ENCODE data around the gene SAMD11.

The SAMD11 gene

DNA sequence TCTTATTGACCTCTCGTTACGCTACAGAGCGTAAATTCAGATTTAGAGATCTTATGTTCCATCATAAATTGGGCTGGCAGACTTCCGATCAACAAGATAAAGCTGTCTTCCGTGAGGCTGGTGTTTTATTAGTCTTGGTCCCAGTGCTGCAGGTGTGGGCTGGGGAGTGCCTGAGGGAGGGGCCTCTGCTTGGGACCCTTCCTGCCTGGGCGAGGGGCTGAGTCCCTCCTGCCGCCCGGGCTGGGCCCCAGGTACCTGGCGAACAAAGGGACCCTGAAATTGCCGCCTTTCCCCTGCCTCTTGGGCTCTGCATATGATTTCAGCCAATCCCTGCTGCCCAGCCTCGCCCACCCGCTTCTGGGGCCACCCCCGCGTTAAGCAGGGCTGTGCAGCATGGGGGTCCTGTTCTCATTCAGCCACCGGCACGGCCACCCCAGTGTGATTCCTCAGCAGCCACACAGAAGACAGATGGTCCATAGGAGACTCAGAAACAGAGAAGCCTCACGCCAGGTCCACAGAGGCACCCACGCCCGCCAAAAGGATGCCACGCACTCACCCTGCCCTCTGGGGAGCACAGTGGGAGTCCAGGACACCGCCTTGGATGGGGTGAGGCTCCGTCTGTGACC lies 6.1 kb upstream of the SAMD11 start:
- DNase-seq, result no peak

DNA sequence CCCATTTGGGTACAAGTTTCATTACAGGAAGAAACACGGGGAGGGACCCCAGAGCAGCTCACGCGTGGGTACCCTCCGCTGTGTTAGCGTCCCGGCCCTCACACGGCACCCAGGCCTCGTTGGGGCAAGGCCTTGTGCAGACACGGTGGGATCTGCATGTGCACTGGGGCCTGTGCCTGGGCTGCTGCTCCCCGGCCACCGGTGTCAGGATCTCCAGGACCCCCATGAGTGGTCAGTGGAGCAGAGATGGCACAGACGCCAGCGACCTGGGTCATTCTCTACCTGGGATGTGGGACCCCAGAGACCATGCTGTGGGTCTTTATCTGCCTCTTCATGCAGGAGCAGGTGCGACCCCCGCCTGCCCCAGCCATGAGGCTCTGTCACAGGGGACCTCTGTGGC lies 5.4 kb upstream of the SAMD11 start:
- no peak for DNase-seq

DNA sequence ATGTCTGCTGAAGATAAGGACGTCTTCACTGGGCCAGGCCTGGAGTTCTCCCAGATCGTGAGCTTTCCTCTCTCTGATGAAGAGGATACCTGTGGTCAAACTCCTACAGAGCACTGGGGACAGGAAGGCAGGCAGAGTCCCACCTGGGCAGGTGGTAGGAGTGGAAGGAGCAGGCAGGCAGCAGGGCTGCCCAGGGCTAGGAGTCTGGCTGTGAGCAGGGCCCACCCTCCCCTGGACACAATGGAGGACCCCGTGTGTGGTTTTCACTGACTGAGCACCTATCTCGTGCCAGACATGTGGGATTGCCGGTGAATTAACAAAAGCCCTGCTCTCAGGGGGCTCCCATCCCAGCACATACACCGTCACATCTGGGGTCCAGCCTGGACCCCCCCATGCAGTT lies 4.9 kb upstream of the SAMD11 start:
- DNase-seq, result no peak

DNA sequence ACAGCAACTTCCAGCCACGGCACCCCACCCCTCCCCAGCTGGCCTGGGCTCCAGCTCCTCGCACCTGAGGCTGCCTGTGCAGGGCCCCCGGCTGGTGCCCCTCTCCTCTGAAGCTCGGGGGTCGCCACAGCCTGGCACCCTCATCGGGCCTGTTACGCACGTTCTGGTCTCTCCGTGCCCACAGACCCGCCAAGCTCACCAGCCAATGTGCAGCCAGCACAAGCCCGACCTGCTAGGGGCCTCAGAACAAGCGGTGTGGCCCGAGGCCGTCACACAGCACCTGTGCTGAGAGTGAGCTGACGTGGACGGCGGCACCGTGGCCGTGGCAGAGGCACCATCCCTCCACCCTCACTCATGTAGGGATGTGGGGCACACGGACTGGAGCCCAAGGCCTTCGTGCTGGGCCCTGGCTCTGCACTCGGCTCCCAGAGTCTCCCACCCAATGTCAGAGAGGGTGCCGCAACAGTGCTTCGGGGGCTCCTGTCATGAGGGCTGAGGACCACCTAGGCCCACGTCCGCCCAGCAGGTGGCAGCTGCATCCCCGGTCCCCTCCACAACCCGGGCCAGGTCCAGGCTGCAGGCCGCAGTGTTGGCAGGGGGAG lies 4.4 kb upstream of the SAMD11 start:
- no peak for DNase-seq

DNA sequence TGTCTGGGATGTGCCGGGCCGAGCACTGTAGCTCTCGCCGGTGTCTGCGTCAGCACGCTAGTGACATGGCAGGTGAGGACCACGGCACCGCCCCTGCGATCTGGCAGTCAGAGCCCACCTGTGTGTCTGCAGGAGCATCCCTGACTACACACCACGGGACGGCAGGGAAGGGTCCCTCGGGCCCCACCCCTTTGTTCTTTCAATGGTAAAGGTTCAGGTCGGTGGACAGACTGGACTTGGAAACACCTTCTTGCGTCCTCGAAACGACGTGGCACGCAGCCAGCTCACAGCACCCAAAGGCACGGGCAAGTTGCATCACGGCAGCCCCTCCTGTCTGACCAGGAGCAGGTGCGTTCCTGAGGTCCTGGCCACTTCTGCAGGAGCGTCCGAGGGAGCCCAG lies 3.7 kb upstream of the SAMD11 start:
- no peak for DNase-seq

DNA sequence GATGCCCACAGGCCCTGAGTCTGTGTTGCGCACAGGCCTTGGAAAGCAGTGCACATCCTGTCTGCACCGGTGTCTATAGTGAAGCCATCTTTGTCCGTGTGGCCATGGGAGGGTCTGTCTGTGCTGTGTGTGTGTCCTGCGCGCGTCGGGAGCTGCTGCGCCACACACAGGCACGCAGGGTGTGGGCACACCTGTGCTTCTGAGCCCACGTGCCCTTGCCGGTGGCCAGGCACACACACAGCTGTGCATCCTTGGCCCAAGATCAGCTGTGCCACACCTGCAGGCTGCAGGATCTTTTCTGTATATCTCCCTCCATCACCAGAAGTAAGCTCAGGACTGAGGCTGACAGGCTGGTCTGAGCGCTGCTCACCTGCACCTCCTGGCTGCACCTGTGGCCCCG lies 3.2 kb upstream of the SAMD11 start:
- no peak for DNase-seq

DNA sequence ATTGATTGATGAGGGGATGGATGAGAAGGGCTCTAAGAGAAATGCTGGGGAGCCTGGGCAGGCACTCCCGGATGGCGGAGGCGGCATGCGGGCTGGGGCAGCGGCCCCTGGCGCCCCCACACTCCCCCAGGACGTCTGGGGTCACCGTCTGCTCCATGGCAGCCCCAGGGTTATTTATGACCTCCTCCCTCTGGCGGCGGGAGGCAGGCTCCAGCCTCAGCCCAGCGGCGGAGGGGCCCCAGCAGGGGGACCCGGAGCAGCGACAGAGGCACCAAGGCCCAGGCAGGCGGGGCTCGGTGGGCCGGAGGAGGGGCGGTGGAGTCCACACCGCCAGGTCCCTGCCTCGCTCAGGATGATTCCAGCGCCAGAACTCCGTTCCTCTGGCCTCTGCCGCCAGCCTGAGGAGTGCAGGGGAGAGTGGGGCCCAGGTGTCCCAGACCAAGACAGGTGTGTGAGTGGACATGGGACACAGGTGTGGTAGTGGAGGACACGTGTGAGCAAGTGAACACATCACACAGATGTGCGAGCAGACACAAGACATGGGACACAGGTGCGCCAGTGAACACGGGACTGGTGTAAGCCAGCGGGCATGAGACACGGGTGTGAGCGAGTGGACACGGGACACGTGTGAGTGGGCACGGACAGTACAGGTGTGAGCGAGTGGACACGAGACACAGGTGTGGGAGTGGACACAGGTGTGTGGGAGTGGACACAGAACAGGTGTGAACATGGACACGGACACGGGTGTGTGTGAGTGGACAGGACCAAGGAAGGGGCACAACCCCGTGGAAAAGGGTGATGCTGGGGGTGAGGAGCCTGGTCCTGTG lies 2.5 kb upstream of the SAMD11 start:
- peak; percentile 72 for DNase-seq

DNA sequence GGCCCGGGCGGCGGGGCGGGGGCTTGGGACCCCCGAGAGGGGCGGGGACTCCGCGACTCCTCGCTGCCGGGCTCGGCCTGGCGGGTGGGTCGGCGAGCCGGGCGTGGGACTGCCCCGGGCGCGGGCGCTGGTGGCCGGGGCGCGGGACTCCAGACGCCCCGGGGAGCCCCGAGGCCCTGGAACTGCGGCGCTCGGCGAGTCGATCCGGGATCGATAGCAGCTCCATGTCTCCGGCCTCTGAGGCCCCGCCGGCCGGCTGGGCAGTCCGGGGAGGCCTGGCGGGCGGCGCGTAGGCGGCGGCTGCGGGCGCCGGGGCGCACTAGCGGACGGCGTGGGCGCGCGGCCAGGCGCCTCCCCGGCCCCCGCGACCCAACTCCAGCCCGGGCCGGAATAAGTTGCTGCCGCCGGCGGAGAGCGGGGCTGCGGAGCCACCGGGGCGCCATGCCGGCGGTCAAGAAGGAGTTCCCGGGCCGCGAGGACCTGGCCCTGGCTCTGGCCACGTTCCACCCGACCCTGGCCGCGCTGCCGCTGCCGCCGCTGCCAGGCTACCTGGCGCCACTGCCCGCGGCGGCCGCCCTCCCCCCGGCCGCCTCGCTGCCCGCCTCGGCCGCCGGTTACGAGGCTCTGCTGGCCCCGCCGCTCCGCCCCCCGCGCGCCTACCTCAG lies 400 bp downstream of the SAMD11 start:
- no peak for DNase-seq

DNA sequence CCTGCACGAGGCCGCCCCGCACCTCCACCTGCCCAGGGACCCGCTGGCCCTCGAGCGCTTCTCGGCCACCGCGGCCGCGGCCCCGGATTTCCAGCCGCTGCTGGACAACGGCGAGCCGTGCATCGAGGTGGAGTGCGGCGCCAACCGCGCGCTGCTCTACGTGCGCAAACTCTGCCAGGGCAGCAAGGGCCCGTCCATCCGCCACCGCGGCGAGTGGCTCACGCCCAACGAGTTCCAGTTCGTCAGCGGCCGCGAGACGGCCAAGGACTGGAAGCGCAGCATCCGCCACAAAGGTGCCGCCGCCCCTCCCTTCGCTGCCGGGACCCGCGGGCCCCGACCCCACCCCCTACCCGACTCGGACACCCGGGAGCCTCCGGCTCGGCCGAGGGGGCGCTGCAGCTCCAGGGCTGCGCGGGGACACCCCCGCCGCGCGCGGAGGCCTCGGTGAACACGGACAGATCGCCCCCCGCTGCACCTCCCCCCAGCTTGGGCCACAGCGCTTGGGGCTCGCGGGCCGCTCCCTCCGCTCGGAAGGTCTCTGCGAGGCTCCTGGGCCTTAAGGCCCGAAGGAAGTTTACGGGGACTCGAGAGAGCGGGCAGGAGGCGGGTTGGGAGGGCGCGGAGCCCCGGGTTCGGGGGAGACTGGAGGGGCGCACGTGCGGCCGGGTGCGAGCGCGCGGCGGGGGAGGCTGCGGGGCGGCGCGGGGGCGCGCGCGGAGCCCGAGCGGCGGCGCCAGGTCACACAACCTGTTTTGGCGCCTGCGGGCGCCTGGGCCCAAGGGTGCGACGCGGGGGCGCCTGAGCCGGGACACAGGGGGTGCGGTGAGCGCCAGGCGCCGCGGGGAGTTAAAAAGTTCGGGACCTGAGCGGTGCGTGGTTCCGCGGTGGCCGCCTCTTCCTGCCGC lies 1.2 kb downstream of the SAMD11 start:
- no peak for DNase-seq

DNA sequence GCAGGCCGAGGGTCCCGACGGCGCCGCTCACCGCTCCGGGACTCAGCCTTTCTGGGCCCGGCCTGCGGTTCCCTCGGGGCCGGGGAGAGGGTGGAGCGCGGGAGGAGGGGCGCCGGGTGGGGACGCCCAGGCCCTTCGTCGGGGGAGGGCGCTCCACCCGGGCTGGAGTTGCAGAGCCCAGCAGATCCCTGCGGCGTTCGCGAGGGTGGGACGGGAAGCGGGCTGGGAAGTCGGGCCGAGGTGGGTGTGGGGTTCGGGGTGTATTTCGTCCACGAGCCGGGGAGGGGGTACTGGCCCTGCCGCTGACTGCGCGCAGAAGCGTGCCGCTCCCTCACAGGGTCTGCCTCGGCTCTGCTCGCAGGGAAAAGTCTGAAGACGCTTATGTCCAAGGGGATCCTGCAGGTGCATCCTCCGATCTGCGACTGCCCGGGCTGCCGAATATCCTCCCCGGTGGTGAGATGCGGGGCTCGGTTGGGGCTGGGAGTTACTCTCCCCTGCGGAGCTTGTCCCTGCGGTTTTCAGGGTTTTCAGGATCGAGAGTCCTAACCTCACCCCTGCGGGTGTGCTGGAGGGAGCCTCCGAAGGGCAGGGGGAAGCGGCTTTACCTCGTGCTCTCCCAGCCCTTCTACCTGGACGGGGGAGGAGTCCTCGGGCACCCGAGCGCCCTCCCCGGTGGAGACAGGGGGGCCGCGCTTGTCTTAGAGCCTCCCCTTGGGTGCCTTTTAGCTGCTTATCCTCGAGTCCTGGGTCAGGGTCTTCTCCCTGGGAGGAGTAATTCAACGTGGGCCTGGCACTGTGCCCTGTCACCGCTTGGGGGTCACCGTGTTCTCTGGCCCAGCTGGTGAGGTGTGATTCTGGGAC lies 2.1 kb downstream of the SAMD11 start:
- DNase-seq, result no peak

DNA sequence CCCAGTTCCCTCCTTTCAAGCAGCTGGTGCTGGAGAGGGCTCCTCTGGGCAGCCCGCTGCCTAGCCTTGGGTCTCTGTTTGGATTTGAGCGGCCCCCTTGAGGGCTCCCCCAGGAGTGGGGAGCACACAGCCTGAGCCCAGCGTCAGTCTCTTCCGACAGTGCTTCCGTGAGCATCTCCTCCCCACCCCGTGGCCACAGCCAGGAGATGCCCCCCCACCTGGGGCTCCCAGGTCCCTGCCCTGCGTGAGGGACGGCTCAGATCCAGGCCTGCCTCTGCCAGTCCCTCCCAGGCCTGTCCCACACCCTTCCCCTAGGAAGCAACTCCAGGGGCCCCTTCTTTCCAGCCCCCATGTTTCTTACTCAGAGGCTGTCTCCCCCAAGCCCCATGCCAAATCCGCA lies 3.5 kb downstream of the SAMD11 start:
- no peak for DNase-seq

DNA sequence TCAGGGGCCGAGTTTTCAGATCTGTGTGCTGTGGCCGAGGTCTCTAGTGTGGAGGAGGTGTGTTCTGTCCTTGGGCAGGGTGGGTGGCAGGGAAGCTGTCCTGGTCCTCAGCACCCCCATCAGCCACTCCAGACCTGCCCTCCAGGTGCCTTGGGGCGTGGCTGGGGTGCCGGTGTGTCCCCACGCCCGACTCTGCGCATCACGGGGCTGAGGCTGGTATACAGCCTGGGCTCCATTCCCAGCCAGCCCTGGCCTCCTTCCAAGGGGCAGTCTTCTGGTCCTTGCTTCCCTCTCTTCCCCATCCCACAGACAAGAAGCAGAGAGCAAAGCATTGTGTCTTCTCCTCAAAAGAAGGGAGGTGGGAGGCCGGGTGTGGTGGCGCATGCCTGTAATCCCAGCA lies 4.0 kb downstream of the SAMD11 start:
- DNase-seq, result no peak

DNA sequence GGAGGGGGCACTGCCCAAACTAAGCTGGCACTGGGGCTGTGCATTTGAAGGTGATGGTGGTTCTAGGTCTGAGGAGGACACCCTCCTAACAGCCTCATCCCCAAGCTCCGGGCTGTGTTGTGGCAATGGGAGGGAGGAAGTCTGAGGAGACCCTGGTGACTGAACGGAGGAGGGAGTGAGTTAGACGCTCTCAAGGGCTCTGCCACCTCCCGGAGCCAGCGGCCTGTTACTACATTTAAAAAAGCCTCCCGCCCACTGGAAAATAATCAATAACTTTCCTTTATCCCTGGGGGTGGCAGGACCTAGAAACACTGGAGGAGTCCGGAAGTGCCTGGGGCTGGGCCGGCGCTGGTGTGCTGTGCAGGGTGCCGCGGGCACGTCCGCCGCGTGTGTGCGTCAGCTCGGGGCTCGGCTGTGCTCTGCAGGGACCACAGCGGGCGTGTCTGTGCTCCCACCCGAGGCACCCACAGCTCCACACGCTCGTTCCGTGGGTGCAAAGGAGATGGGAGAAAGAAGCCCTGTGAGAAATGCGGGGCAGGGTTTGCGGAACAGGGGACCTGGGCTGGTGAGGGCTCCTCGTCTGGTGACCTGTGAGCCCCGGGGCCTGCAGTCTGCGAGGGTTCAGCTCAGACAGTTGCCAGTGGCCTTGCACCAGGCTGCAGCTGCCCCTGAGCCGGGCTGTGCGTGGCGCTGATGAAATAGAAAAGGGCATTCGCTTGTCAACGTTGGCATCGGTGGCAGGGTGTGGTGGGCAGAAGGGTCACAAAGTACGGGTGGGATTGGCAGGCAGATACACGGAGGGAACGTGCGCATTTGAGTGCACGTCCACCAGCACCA lies 5.3 kb downstream of the SAMD11 start:
- no peak for DNase-seq

DNA sequence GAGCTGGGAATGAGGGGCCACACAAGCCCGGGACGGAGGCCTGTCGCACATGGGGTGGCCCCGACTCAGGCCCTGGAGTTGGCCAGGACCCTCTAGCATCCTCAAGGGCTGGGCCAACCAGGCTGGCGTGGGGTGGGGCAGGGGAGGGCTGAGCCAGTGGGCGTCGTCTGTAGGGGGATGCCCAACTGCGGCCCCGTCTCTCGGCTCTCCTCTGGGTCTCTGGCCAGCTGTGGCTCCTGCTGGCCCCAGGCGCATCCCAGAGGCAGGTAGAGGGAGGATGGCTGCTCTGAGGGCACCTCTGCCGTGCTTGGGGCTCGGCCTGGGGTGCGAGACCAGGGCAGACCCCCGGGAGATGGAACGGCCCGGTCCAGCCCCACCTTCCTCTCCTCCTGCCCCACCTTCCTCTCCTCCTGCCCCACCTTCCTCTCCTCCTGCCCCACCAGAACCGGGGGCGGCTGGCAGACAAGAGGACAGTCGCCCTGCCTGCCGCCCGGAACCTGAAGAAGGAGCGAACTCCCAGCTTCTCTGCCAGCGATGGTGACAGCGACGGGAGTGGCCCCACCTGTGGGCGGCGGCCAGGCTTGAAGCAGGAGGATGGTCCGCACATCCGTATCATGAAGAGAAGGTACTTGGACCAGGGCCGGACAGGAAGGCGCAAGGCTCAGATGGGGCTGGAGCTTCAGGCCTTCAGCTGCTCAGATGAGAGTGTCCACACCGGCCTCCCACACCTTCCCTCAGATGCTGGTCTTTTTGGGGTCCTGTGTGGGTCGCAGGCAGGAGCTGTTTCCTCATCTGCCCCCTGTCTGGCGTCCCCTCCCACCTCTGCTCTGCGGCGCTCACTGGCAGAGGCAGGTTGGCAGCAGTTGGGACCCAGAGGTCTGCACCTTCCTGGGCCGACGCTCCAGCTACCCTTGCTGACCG lies 6.2 kb downstream of the SAMD11 start:
- no peak for DNase-seq

DNA sequence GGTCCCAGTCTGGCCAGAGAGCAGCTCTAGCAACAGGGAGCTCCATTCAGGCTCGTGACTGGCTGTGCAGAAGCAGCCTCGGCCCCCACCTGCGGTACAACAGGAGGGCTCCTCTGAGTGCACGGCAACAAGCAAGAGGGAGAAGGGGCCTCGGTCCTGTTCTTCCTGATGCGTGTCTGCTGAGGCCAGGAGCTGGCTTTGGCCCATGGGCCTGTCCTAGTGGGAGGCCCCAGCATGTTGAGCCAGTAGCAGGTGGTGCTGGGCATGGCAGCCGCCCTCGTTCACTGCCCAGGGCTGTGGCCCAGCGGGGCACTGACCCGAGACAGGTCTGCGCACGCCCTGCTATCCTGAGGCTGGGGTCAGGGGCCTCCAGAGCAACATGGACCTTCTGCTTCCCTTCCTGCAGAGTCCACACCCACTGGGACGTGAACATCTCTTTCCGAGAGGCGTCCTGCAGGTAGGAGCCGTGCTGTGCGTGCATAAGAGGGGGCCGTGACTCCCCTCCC lies 7.0 kb downstream of the SAMD11 start:
- no peak for DNase-seq

DNA sequence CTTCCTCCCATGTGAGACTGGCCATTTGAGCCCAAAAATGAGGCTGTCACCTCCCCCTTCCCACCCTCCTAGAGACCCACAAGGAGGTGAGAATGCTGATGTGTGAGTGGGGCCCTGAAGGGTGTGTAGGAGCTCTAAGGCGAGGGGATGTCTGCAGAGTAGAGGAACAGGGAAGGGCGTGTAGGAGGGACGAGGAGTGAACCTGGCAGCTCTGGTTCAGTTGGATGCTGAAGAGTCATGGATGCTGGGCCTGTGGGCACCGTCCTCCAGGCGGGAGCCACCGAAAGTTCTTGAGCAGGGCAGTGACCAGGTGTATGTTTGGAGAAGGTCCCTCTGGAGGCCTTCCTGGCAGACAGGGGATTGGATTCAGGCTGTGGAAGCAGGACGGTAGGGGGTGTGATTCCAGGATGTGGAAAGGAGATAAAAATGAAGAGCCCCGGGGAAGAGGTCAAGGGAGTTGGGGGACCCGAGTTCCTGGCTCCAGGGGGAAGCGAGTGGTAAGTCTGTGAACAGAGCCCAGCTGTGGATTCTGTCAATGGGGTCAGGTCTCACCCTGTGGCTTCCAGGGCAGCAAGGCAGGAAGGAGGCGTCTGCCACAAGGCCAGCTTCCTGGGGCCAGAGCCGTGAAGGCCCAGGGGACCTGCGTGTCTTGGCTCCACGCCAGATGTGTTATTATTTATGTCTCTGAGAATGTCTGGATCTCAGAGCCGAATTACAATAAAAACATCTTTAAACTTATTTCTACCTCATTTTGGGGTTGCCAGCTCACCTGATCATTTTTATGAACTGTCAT lies 7.9 kb downstream of the SAMD11 start:
- no peak for DNase-seq

DNA sequence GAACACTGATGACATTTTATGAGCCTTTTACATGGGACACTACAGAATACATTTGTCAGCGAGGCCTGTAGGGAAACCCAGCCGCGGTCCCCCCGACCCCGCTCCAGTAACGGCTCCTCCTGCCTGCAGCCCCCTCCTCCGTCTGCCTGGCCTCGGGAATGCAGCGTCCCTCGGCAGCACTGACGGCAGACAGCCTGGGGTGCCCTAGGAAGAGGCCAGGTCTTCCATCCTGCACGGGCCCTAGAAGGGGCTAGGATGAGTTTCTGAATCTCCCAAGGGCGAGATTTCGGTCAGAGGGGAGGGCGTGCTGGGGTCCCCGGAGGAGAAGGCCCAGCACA lies 8.4 kb downstream of the SAMD11 start:
- no peak for DNase-seq

DNA sequence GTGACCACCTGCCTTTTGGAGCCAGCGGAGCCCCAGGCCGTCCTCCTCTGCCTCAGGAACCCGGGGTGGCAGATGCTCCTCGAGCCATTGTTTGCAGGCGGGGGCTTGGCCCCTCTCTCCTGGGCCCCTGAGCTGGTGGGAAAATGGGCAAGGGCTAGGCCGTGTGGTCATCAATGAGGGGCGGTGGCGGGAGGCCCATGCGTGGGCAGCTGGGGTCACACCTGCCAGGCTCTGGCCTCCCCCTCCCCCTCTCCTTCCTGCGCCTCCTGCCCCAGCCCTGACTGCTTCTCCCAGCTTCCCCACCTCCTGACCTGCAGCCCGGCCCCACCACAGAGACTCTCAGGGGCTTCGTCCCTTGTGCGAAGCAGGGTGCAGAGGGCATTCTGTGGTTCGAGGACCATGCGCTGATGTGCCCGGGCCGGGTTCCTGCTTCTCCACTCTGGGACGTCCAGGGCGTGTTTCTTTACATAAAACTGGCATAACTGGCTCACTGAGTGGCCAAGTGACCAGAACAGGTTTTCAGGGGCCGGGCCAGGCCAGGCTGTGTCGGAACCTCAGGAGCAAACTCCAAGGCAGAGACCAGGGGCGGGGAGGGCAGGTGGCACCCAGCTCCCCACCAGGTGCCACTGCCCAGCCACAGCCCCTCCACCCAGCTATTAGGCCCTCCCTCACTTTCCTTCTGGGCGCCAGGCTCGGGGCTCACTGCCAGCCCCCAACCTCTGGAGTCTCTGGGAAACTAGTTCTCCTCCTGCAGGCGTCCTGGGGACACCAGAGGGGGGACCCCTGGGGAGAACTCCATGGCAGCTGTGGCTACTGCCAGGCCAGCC lies 9.3 kb downstream of the SAMD11 start:
- DNase-seq, result no peak
